NCI-H2171 treated with DMSO at 0.1 percent for 48 hours (cell line): ENCODE data around the gene EHF.

Experiments
- DNase-seq: peaks from one replicate; lab custom pipeline; 2025; lab: John Stamatoyannopoulos, UW

The EHF gene

GRCh38 chr11:34602245-34602644 lies 18.6 kb upstream of the EHF start:
- no peak for DNase-seq

- no peak for DNase-seq
Measured at GRCh38 chr11:34603129-34604001, 17.5 kb upstream of the EHF start.

GRCh38 chr11:34604145-34604544 lies 16.7 kb upstream of the EHF start:
- no peak for DNase-seq

- no peak for DNase-seq
Measured at GRCh38 chr11:34604911-34605310, 16.0 kb upstream of the EHF start.

- no peak for DNase-seq
Measured at GRCh38 chr11:34605481-34606325, 15.2 kb upstream of the EHF start.

GRCh38 chr11:34606326-34607120 lies 14.4 kb upstream of the EHF start:
- no peak for DNase-seq

GRCh38 chr11:34609187-34609751 lies 11.6 kb upstream of the EHF start:
- no peak for DNase-seq

- DNase-seq, result no peak
Measured at GRCh38 chr11:34609850-34610249, 11.0 kb upstream of the EHF start.

GRCh38 chr11:34610324-34611041 lies 10.4 kb upstream of the EHF start:
- DNase-seq, result no peak

GRCh38 chr11:34613015-34613414 lies 7.9 kb upstream of the EHF start:
- DNase-seq, result no peak

GRCh38 chr11:34613552-34614056 lies 7.3 kb upstream of the EHF start:
- DNase-seq, result no peak

- DNase-seq, result no peak
Measured at GRCh38 chr11:34614344-34615104, 6.4 kb upstream of the EHF start.

GRCh38 chr11:34616086-34616485 lies 4.8 kb upstream of the EHF start:
- DNase-seq, result no peak

GRCh38 chr11:34616830-34617504 lies 3.9 kb upstream of the EHF start:
- no peak for DNase-seq

GRCh38 chr11:34618406-34618805 lies 2.5 kb upstream of the EHF start:
- DNase-seq, result no peak

GRCh38 chr11:34619062-34619516 lies 1.8 kb upstream of the EHF start:
- no peak for DNase-seq

GRCh38 chr11:34620202-34620601 lies 691 bp upstream of the EHF start:
- DNase-seq, result no peak

- DNase-seq, result no peak
Measured at GRCh38 chr11:34621876-34622275, 983 bp downstream of the EHF start.

GRCh38 chr11:34623463-34623862 lies 2.6 kb downstream of the EHF start:
- no peak for DNase-seq

GRCh38 chr11:34624069-34624468 lies 3.2 kb downstream of the EHF start:
- no peak for DNase-seq
